ENCODE data around the gene DNAJC3.
"Not testable (repeated sequence)": the region's sequence is repeated elsewhere in the genome, so short reads cannot be mapped to it uniquely, and the experiment has no call there.

The DNAJC3 gene

GRCh38 chr13:95781016-95781415 is 104.1 kb downstream of the DNAJC3 start:
- DNase-seq (ENCODE audit: low spot score), result no peak

- not testable (repeated sequence) for DNase-seq (ENCODE audit: low spot score)
Measured at GRCh38 chr13:95781940-95782339, 105.0 kb downstream of the DNAJC3 start.

GRCh38 chr13:95783747-95784146 is 106.8 kb downstream of the DNAJC3 start:
- DNase-seq (ENCODE audit: low spot score), result no peak

- no peak for DNase-seq (ENCODE audit: low spot score)
Measured at GRCh38 chr13:95784161-95784899, 107.4 kb downstream of the DNAJC3 start.

GRCh38 chr13:95784900-95785290 is 108.0 kb downstream of the DNAJC3 start:
- DNase-seq (ENCODE audit: low spot score), result no peak

- DNase-seq (ENCODE audit: low spot score), result no peak
Measured at GRCh38 chr13:95787356-95788099, 110.6 kb downstream of the DNAJC3 start.

- no peak for DNase-seq (ENCODE audit: low spot score)
Measured at GRCh38 chr13:95788100-95788463, 111.1 kb downstream of the DNAJC3 start.

GRCh38 chr13:95789315-95789714 is 112.4 kb downstream of the DNAJC3 start:
- DNase-seq (ENCODE audit: low spot score), result not testable (repeated sequence)

GRCh38 chr13:95791084-95791722 is 114.3 kb downstream of the DNAJC3 start:
- no peak for DNase-seq (ENCODE audit: low spot score)

GRCh38 chr13:95793018-95793555 is 116.1 kb downstream of the DNAJC3 start:
- DNase-seq (ENCODE audit: low spot score), result no peak

GRCh38 chr13:95793781-95794180 is 116.8 kb downstream of the DNAJC3 start:
- DNase-seq (ENCODE audit: low spot score), result no peak

- no peak for DNase-seq (ENCODE audit: low spot score)
Measured at GRCh38 chr13:95797016-95797415, 120.1 kb downstream of the DNAJC3 start.

- no peak for DNase-seq (ENCODE audit: low spot score)
Measured at GRCh38 chr13:95800436-95800835, 123.5 kb downstream of the DNAJC3 start.

GRCh38 chr13:95801825-95802224 is 124.9 kb downstream of the DNAJC3 start:
- no peak for DNase-seq (ENCODE audit: low spot score)

GRCh38 chr13:95805921-95806320 is 129.0 kb downstream of the DNAJC3 start:
- no peak for DNase-seq (ENCODE audit: low spot score)

GRCh38 chr13:95809429-95809828 is 132.5 kb downstream of the DNAJC3 start:
- no peak for DNase-seq (ENCODE audit: low spot score)

- DNase-seq (ENCODE audit: low spot score), result no peak
Measured at GRCh38 chr13:95813139-95813538, 136.2 kb downstream of the DNAJC3 start.

- no peak for DNase-seq (ENCODE audit: low spot score)
Measured at GRCh38 chr13:95814495-95814894, 137.6 kb downstream of the DNAJC3 start.

GRCh38 chr13:95822303-95822702 is 145.4 kb downstream of the DNAJC3 start:
- no peak for DNase-seq (ENCODE audit: low spot score)

GRCh38 chr13:95833126-95833525 is 156.2 kb downstream of the DNAJC3 start:
- no peak for DNase-seq (ENCODE audit: low spot score)

GRCh38 chr13:95833719-95834118 is 156.8 kb downstream of the DNAJC3 start:
- peak; percentile 6 for DNase-seq (ENCODE audit: low spot score)

- DNase-seq (ENCODE audit: low spot score), result peak; percentile 67
Measured at GRCh38 chr13:95834134-95834765, 157.3 kb downstream of the DNAJC3 start.

All from globus pallidus (tissue), 1 donor.